Dedifferentiated amniotic fluid mesenchymal stem cell (primary cell): ENCODE results near the gene CGNL1.

ENCODE experiments used
- DNase-seq: peaks from one replicate; pipeline ENCODE4 v3.0.0-alpha.2; 2016; ENCODE audit errors: extremely low spot score

The CGNL1 gene

DNA sequence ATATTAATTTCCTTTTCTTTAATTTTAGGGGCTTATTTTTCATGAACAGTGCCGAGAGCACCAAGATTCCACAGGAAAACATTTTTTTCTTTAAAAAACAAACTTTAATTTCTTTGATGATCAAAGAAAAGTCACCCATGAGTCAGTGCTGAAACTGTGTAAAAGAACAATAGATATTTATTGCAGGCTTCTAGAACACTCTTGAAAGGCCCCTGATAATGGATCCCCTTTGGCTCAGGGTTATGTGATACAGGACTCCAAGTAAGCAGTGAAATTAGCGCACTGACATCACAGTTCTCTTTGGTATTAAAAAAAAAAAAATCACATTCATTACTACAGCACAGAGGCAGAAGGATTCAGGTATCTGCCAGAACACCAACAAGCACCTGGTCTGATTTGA lies 149.3 kb downstream of the CGNL1 start:
- DNase-seq: no peak

DNA sequence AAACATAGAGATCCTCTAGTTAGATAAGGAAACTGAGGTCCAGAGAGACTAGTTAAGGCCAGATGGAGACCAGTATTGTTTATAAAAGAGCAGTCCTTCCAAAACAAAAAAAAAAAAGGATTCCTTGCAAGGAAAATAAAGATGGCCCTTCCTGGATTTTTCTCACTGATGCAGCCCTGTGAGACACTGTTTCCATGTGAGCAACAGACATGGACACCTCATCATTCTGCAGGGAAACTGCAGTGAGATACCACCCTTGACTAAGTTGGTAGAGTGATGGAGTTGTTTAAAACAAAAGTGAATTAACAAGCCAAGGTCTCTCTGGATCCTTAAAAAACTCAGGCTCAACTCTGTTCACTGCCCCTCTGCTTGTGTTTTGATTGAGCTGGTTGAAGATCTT lies 149.8 kb downstream of the CGNL1 start:
- no peak for DNase-seq

DNA sequence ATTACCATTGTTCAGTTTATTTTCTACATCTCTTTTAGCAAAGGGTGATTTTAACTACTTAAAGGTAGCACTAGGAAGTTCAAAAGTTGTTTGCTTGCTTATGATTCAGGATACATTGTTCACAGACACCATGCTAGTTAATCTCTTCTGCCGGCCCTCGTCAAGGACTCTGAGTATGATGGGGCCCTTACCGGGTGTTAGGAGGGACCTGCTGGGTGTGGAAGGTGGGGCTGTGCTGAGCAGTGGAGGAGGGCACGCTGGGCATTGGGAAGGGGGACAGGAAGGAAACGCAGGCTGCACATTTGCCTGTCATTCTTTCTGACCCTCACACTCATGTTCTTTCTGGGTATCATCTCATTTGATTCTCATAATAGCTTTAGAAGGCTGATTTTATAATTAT lies 150.3 kb downstream of the CGNL1 start:
- DNase-seq: no peak

DNA sequence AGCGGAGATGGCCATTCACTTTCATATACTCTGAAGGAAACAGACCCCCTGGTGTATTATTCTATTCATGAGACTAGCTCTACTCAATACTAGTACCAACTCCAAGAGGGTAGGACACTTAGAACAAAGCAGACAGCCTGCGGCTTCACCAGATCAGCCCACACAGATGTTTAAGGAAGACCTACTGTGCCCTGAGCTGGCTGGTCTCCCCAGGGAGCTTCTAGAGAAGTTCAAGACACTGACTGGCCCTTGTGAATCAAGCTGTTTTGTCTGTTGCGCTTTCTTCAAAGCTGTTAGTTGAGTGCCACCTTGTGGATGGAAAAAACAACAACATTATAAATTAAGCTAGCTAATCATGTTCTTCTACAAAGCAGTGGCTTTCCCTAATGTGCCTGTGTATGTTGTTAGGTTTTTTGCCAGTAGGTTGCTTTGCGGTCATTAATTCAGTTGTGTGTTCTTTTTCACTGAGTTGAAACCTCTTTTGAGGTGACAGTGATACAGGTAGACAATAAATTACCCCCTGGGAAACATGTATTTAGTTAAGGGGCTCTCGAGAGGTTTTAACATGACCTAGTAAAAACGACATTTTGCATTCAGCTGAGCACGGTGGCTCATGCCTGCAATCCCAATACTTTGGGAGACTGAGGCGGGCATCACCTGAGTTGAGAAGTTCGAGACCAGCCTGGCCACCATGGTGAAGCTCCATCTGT lies 151.2 kb downstream of the CGNL1 start:
- peak; percentile 91 for DNase-seq

- DNase-seq: no peak
These were observed 152.7 kb downstream of the CGNL1 start for GRCh38 chr15:57528940-57529565.

DNA sequence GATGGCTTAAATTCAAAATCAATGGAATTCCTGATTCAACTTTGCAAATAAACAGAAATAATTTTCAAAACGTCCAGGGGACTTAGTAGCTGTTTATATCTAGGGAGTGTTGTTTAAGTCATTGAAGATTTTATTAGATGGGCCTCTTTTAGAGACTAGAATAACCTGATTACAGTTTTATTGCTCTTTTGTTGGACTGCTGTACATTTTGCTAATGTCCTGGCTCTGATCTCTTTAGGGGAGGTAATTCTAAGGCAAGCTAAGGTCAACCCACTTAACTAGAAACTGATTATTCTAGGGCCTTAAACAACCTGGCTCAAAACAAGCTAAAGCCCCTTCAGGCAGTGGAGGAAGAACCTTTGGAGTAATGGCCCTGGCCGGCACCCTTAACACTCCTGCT lies 153.4 kb downstream of the CGNL1 start:
- DNase-seq: no peak

GRCh38 chr15:57532731-57533447 lies 156.6 kb downstream of the CGNL1 start:
- DNase-seq: no peak

GRCh38 chr15:57533448-57533799 lies 157.1 kb downstream of the CGNL1 start:
- no peak for DNase-seq

- no peak for DNase-seq
These were observed 158.0 kb downstream of the CGNL1 start for GRCh38 chr15:57534281-57534680.

DNA sequence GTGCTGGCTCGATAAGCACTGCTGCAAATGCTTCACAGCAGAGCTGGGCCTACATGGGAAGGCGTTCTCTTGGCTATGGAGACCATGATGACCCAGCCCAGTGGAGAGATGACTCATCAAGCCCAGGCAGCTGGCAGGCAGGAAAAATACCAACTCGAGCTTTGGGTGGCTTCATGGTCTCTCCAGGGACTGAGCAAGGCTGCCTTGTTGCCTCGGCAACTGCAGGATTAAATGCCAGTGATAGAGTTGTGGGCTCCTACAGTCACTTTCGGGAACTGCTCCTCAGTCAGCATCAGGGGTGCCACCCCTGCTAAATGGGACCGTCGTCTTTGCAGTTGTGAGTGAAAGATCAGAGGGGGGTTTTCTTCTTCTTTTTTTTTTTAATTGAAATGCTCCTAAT lies 160.8 kb downstream of the CGNL1 start:
- DNase-seq: peak; percentile 82

GRCh38 chr15:57537488-57538264 lies 161.4 kb downstream of the CGNL1 start:
- no peak for DNase-seq

DNA sequence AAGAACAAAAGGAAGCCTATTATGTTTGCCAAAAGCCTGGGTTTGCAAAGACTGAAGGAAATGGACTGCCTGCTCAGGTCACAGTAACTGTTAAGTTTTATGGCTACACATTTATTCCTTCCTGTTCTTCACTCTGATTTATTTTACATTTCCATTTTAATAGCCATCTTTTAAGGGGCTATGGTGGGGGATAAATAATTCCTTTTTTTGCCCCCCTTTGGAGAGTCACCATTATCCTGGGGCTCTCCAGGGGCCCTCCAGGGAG lies 161.9 kb downstream of the CGNL1 start:
- no peak for DNase-seq

- DNase-seq: no peak
These were observed 162.5 kb downstream of the CGNL1 start for GRCh38 chr15:57538821-57539220.

DNA sequence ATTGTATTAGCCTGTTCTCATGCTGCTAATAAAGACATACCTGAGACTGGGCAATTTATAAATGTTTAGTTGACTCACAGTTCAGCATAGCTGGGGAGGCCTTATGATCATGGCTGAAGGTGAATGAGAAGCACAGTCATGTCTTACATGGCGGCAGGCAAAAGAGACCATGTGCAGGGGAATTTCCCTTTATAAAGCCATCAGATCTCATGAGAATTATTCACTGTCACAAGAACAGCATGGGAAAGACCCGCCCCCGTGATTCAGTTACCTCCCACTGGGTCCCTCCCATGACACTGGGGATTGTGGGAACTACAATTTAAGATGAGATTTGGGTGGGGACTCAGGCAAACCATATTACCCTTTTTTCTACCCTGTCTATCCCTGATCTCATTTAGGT lies 163.9 kb downstream of the CGNL1 start:
- DNase-seq: no peak

DNA sequence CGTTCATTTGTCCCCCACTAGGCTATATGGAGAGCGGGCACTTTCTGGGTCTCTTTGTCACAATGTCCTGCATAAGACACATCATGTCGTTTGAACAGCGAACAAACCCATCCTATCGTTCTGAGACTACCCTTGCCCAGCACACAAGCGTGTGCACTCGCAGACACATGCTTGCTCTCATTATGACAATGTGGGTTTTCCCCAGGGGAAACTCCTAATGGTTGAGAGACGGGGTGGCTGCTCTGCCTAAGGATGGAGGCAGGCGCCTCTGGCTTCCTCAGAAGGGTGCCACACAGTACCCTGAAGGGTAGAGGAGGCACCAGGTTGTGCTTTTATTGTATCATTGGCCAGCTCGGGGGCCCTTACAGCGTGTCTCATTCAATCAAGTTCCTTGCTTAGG lies 164.4 kb downstream of the CGNL1 start:
- no peak for DNase-seq

- no peak for DNase-seq
These were observed 165.0 kb downstream of the CGNL1 start for GRCh38 chr15:57541271-57541670.

- peak; percentile 84 for DNase-seq
These were observed 165.7 kb downstream of the CGNL1 start for GRCh38 chr15:57541805-57542504.

GRCh38 chr15:57542505-57542817 lies 166.2 kb downstream of the CGNL1 start:
- DNase-seq: no peak

- no peak for DNase-seq
These were observed 168.7 kb downstream of the CGNL1 start for GRCh38 chr15:57544848-57545480.

DNA sequence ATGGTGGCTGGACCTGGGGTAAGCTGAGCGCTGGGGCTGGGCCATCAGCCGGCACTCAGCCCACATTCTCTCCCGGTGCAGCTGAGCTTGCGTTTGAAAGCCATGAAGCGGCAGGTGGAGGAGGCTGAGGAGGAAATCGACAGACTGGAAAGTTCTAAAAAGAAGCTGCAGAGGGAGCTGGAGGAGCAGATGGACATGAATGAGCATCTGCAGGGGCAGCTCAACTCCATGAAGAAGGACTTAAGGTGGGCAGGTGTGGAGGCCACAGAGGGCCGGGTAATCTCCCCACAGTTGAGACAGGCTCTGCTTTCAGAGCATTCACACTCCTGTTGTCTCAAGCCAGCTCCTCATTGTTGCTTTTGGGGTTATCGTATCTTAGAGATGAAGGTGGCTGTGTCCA lies 169.7 kb downstream of the CGNL1 start:
- DNase-seq: no peak

- no peak for DNase-seq
These were observed 171.0 kb downstream of the CGNL1 start for GRCh38 chr15:57547243-57547755.

DNA sequence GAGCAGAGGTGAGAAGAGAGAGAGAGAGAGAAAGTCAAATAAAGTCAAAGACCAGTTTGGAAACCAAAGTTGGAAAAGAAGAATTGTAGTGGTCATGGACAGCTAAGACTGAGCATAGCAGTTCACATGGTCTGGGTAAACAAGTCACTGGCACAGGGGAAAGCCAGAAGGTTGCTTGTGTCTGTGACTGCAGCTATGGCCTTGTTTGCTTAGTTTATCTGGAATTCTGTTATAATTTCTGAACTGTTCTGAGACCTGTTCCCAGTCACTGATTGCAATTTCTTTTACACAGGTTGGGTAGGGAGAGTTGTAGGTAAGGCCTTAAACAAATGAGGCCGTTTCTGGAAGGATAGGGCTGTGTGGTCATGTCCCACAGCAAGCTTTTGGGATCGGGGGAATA lies 172.0 kb downstream of the CGNL1 start:
- no peak for DNase-seq
